ENCODE measurements around the gene DYNLL1.

GRCh38 chr12:120498870-120499515, 3.1 kb downstream of the DYNLL1 start:
- no peak for TF ChIP-seq CTCF (conservative IDR thresholded peaks at IDR 0.05 in 1 of 2, IDR thresholded peaks at IDR 0.05 in 1 of 2; ENCODE audit: low read depth in 1 of 2, low read length in 2 of 2)
- no peak for TF ChIP-seq EZH2 (IDR thresholded peaks at IDR 0.05; ENCODE audit: low read length, missing control alignments)

All from fibroblast of lung (primary cell).